ENCODE measurements around the gene KRTAP5-7.

Gene KRTAP5-7

GRCh38 chr11:71502871-71503435, 24.1 kb upstream of the KRTAP5-7 start:
- DNase-seq (ENCODE audit: low read depth): no peak
- no peak overlapping the region for H3K4me3 ChIP-seq (ENCODE audit: low read depth, low read length)
- TF ChIP-seq CTCF (conservative IDR thresholded peaks at IDR 0.05; ENCODE audit: low read depth, low read length): no peak

- DNase-seq (ENCODE audit: low read depth): no peak
- no peak overlapping the region for H3K4me3 ChIP-seq (ENCODE audit: low read depth, low read length)
- TF ChIP-seq CTCF (conservative IDR thresholded peaks at IDR 0.05; ENCODE audit: low read depth, low read length): no peak
Observed at GRCh38 chr11:71504531-71504930, 22.5 kb upstream of the KRTAP5-7 start.

- no peak for TF ChIP-seq CTCF (conservative IDR thresholded peaks at IDR 0.05; ENCODE audit: low read depth, low read length)
- DNase-seq (ENCODE audit: low read depth): no peak
- H3K4me3 ChIP-seq (ENCODE audit: low read depth, low read length): no peak overlapping the region
Observed at GRCh38 chr11:71505001-71505400, 22.1 kb upstream of the KRTAP5-7 start.

- DNase-seq (ENCODE audit: low read depth): no peak
- TF ChIP-seq CTCF (conservative IDR thresholded peaks at IDR 0.05; ENCODE audit: low read depth, low read length): no peak
- H3K4me3 ChIP-seq (ENCODE audit: low read depth, low read length): no peak overlapping the region
Observed at GRCh38 chr11:71505781-71506180, 21.3 kb upstream of the KRTAP5-7 start.

GRCh38 chr11:71507102-71507501, 20.0 kb upstream of the KRTAP5-7 start:
- no peak for TF ChIP-seq CTCF (conservative IDR thresholded peaks at IDR 0.05; ENCODE audit: low read depth, low read length)
- no peak for DNase-seq (ENCODE audit: low read depth)
- no peak overlapping the region for H3K4me3 ChIP-seq (ENCODE audit: low read depth, low read length)

GRCh38 chr11:71518506-71519471, 8.3 kb upstream of the KRTAP5-7 start:
- TF ChIP-seq CTCF (conservative IDR thresholded peaks at IDR 0.05; ENCODE audit: low read depth, low read length): no peak

More at GRCh38 chr11:71518506-71519471, 8.3 kb upstream of the KRTAP5-7 start:
- H3K4me3 ChIP-seq (ENCODE audit: low read depth, low read length): no peak overlapping the region
- DNase-seq (ENCODE audit: low read depth): no peak
